HG02642 (cell line): ENCODE measurements around the gene TSPAN5.

Experiments used
- ATAC-seq: cut with Tn5 transposase; IDR thresholded peaks from one replicate; pipeline ENCODE4 v1.9.1; 2021; ENCODE audit warnings: mild to moderate bottlenecking; ENCODE audit not compliant: unreplicated experiment, poor library complexity

TSPAN5 gene

DNA sequence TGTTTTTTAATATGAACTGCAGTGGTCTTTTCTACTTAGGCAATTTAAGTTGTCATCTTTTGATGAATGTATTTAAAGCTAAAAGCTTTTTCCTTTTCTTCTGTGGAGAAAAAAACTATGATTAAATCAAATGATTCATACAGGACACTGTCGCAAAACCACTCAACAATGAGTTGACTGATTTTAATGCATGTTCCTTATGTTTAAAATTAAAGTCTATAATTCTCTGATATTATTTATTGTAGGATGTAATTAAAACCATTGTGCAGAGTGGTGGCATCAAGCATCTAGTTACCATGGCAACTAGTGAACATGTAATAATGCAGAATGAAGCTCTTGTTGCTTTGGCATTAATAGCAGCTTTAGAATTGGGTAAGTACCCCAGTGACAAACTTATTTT lies 224.7 kb downstream of the TSPAN5 start:
- no peak for ATAC-seq

DNA sequence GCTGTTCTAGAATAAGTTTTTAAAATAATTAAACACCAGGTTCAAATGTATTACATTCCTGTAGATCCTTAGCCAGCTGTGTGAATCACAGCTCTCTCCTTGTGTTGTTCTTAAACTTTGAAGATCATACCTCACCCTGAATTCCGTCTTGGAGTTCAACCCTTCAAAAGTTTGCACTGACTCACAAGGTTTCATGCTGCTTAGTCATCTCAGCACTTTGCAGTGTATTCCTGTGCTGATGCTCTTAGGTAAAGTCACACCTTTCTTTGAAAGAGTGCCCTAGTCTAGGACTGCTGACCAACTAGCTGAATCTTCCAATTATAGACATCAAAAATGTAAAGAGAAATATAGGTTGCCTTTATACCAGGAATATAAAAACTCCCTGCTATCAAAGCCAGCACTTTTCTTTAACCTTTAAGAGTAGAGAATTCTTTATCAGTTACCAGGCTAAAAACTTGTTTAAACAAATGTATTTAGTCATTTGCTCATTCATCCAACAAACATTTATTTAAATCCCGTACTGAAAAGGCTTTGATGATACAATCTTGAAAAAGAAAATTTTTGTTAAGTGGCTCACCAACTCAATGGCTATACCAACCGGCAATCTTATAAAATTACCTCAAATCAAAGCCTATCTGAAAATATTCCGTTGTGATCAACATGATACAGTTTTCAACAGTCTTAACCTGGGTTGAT lies 227.6 kb downstream of the TSPAN5 start:
- ATAC-seq, result no peak

DNA sequence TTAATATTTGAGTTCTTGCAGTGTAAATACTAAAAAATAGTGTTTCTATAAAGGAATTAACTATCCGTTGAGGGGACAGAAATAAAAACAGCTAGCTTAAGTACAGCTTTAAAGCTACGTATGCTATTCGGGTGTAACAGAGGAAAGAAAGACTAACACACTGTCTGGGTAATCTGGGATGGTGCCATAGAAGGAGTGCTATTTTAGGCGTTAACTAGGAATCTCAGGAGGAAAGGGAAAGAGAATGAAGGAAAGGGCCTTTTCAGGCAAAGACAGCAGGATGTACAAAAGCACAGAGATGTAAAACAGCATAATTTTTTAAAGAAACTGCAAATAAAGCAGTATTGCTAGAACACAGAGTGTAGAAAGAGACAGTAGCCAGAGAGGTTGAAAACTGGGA lies 235.4 kb downstream of the TSPAN5 start:
- no peak for ATAC-seq

DNA sequence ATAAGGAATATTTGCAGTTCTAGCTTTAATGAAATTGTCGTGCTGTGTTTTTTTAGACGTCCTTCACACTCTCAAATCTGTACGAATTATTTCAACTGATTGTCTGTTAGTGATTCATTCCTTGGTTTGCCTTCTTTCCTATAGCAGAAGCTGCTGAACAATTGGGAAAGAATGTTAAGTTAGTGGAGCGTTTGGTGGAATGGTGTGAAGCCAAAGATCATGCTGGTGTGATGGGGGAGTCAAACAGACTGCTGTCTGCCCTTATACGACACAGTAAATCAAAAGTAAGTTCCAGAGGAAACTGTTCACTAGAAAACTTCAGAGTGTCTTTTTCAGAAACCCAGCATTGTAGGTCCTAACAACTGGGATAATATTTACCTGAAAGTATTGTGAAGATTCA lies 237.3 kb downstream of the TSPAN5 start:
- no peak for ATAC-seq
